HepG2 (cell line): ENCODE data around the gene TARS3. TPM values are rescaled to one million over a fixed set of nuclear protein-coding genes. Genes with fewer than 3 reads are reported as not detected.

ENCODE experiments used
- AHDC1 ChIP-seq: sonication (generic); formaldehyde crosslinking; IDR thresholded peaks from 2 replicates; pipeline ENCODE4 v1.5.1; 2020; ENCODE audit warnings: mild to moderate bottlenecking, missing genetic modification reagents, borderline replicate concordance
- GMEB2 ChIP-seq: IDR thresholded peaks from 2 replicates; pipeline ENCODE4 v1.6.1; 2016; ENCODE audit warnings: missing biosample characterization, missing genetic modification reagents, low read depth
- LBX2 ChIP-seq: sonication (generic); formaldehyde crosslinking; IDR thresholded peaks from 2 replicates; pipeline ENCODE4 v1.5.0; 2020; ENCODE audit warnings: missing genetic modification reagents, mild to moderate bottlenecking, borderline replicate concordance
- PCBP2 ChIP-seq: fragments of 200-400 bp; formaldehyde crosslinking; optimal IDR thresholded peaks from 2 replicates; pipeline ENCODE3; 2018; ENCODE audit warnings: low read length, low read depth; ENCODE audit not compliant: poor library complexity, severe bottlenecking
- SOX5 ChIP-seq: IDR thresholded peaks from 2 replicates; pipeline ENCODE4 v1.6.1; 2016; ENCODE audit warnings: borderline replicate concordance
- THAP7 ChIP-seq: sonication (generic); formaldehyde crosslinking; IDR thresholded peaks from 2 replicates; pipeline ENCODE4 v1.8.1; 2023; ENCODE audit warnings: mild to moderate bottlenecking, missing genetic modification reagents
- XRCC5 ChIP-seq: fragments of 200-400 bp; formaldehyde crosslinking; optimal IDR thresholded peaks from 2 replicates; pipeline ENCODE3; 2017; ENCODE audit warnings: mild to moderate bottlenecking, low read length
- ZNF143 ChIP-seq: sonication (generic); formaldehyde crosslinking; IDR thresholded peaks from 2 replicates; pipeline ENCODE4 v1.4.0; 2020; ENCODE audit warnings: missing genetic modification reagents
- ZNF20 ChIP-seq: sonication (generic); formaldehyde crosslinking; IDR thresholded peaks from 2 replicates; pipeline ENCODE4 v1.4.0; 2020; ENCODE audit warnings: mild to moderate bottlenecking, moderate library complexity, missing genetic modification reagents
- ZNF282 ChIP-seq: fragments of 450-650 bp; IDR thresholded peaks from 2 replicates; pipeline ENCODE4 v1.6.1; 2018; ENCODE audit not compliant: partially characterized antibody
- ZNF329 ChIP-seq: sonication (generic); formaldehyde crosslinking; IDR thresholded peaks from 2 replicates; pipeline ENCODE4 v1.9.0; 2021; ENCODE audit warnings: low read depth, mild to moderate bottlenecking, missing genetic modification reagents
- ZNF883 ChIP-seq: sonication (generic); formaldehyde crosslinking; IDR thresholded peaks from 2 replicates; pipeline ENCODE4 v1.5.1; 2020; ENCODE audit warnings: mild to moderate bottlenecking, missing genetic modification reagents; ENCODE audit errors: not compliant biosample characterization
- polyA plus RNA-seq, 8 experiments: library from polyadenylated mRNA; depleted of rRNA in 3 of 8; stranded (reverse) in 7 of 8; unstranded in 1 of 8; fragments of >200 nt; fragmentation: Illumina TruSeq in 4 of 8; extraction: Trizol in 4 of 8; gene quantifications; 2 replicates each; pipeline versions ENCODE4 v1.2.1 to v1.2.3, GENCODE V29; 2011 to 2016; ENCODE audit warnings: low read depth in 4 of 8, missing spikeins in 1 of 8, mixed read lengths in 1 of 8; ENCODE audit not compliant: insufficient read depth in 1 of 8
- total RNA-seq, 5 experiments: library from RNA; depleted of rRNA; stranded (reverse); fragments of >200 nt; fragmentation: Illumina TruSeq; extraction: Trizol; gene quantifications; 2 replicates each; pipeline ENCODE4 v1.2.3, GENCODE V29; 2016; ENCODE audit warnings: low read depth in 1 of 5
- TF ChIP-seq, protein P1 (sequence below): IDR thresholded peaks from 2 replicates; pipeline ENCODE4 v1.6.1; 2016; ENCODE audit warnings: control low read depth
- TF ChIP-seq, protein P2 (sequence below): sonication (generic); formaldehyde crosslinking; IDR thresholded peaks from 2 replicates; pipeline ENCODE4 v1.8.1; 2023; ENCODE audit warnings: mild to moderate bottlenecking, moderate library complexity, missing genetic modification reagents

TARS3 gene
- total and polyA plus RNA-seq, 2 of the 13 experiments (the other 11 are each of a cell fraction or from before 2014, with no cell fraction given): 4.1 to 11.7 TPM

GRCh38 chr15:101615986-101616848, 108.1 kb downstream of the TARS3 start (continued):
- TF ChIP-seq LBX2 (CRISPR knock-in tag) (no peak), ZNF883 (no peak), THAP7 (CRISPR knock-in tag) (no peak), PCBP2 (no peak), ZNF282 (no peak), SOX5 (CRISPR knock-in tag) (peak; percentile 60; the same call in 1 of the 2 replicates), ZNF329 (CRISPR knock-in tag) (peak; percentile 51; the same call in 1 of the 2 replicates), ZNF143 (CRISPR knock-in tag) (no peak), XRCC5 (no peak), ZNF20 (CRISPR knock-in tag) (0 out of 2 replicates have a peak, but pooled peaks have one; percentile 48), AHDC1 (CRISPR knock-in tag) (0 out of 2 replicates have a peak, but pooled peaks have one; percentile 10), GMEB2 (CRISPR knock-in tag) (no peak)
- TF ChIP-seq, protein P1, sequence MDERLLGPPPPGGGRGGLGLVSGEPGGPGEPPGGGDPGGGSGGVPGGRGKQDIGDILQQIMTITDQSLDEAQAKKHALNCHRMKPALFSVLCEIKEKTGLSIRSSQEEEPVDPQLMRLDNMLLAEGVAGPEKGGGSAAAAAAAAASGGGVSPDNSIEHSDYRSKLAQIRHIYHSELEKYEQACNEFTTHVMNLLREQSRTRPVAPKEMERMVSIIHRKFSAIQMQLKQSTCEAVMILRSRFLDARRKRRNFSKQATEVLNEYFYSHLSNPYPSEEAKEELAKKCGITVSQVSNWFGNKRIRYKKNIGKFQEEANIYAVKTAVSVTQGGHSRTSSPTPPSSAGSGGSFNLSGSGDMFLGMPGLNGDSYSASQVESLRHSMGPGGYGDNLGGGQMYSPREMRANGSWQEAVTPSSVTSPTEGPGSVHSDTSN (CRISPR knock-in tag): no peak
- TF ChIP-seq, protein P2, sequence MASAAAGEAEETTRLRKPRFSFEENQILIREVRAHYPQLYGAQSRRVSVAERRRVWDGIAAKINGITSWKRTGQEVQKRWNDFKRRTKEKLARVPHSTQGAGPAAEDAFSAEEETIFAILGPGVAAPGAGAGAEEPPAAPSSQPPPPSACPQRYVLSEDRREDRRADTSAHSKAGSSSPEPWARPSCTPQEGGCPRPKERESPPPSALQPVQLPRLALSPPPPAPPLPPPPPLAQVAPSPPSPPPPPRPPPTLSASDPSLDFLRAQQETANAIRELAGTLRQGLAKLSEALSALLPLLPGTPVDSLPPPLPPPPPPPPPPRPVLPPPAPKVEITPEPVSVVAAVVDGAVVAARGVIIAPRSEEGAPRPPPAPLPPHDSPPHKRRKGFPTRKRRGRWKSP (CRISPR knock-in tag): peak; percentile 19; the same call in 1 of the 2 replicates
